ENCODE data around the gene AGAP1.

Gene AGAP1

GRCh38 chr2:235966396-235966795, 472.6 kb downstream of the AGAP1 start:
- no peak for DNase-seq (ENCODE audit: low read depth)

- DNase-seq (ENCODE audit: low read depth) = no peak
Observed at GRCh38 chr2:235966932-235967757, 473.3 kb downstream of the AGAP1 start.

- DNase-seq (ENCODE audit: low read depth) = no peak
Observed at GRCh38 chr2:235968155-235968554, 474.3 kb downstream of the AGAP1 start.

GRCh38 chr2:235968616-235969324, 474.9 kb downstream of the AGAP1 start:
- DNase-seq (ENCODE audit: low read depth) = no peak

- DNase-seq (ENCODE audit: low read depth) = no peak
Observed at GRCh38 chr2:235970204-235971040, 476.6 kb downstream of the AGAP1 start.

GRCh38 chr2:235976516-235976915, 482.7 kb downstream of the AGAP1 start:
- DNase-seq (ENCODE audit: low read depth) = no peak

- DNase-seq (ENCODE audit: low read depth) = no peak
Observed at GRCh38 chr2:235976956-235977355, 483.1 kb downstream of the AGAP1 start.

GRCh38 chr2:235977445-235977844, 483.6 kb downstream of the AGAP1 start:
- DNase-seq (ENCODE audit: low read depth) = no peak

- DNase-seq (ENCODE audit: low read depth) = no peak
Observed at GRCh38 chr2:235978022-235978421, 484.2 kb downstream of the AGAP1 start.

- DNase-seq (ENCODE audit: low read depth) = no peak
Observed at GRCh38 chr2:235979037-235979436, 485.2 kb downstream of the AGAP1 start.

GRCh38 chr2:235979753-235980435, 486.1 kb downstream of the AGAP1 start:
- DNase-seq (ENCODE audit: low read depth) = no peak

- DNase-seq (ENCODE audit: low read depth) = no peak
Observed at GRCh38 chr2:235981631-235982030, 487.8 kb downstream of the AGAP1 start.

GRCh38 chr2:235983016-235983415, 489.2 kb downstream of the AGAP1 start:
- DNase-seq (ENCODE audit: low read depth) = no peak

GRCh38 chr2:235984552-235984951, 490.7 kb downstream of the AGAP1 start:
- no peak for DNase-seq (ENCODE audit: low read depth)

- DNase-seq (ENCODE audit: low read depth) = no peak
Observed at GRCh38 chr2:235986361-235986760, 492.5 kb downstream of the AGAP1 start.

- DNase-seq (ENCODE audit: low read depth) = no peak
Observed at GRCh38 chr2:235988271-235989015, 494.6 kb downstream of the AGAP1 start.

- no peak for DNase-seq (ENCODE audit: low read depth)
Observed at GRCh38 chr2:235989591-235989990, 495.7 kb downstream of the AGAP1 start.

- no peak for DNase-seq (ENCODE audit: low read depth)
Observed at GRCh38 chr2:235990344-235990743, 496.5 kb downstream of the AGAP1 start.

GRCh38 chr2:235992024-235992423, 498.2 kb downstream of the AGAP1 start:
- no peak for DNase-seq (ENCODE audit: low read depth)

GRCh38 chr2:235996419-235996818, 502.6 kb downstream of the AGAP1 start:
- no peak for DNase-seq (ENCODE audit: low read depth)

- no peak for DNase-seq (ENCODE audit: low read depth)
Observed at GRCh38 chr2:235999011-235999410, 505.2 kb downstream of the AGAP1 start.
